RWPE1 (cell line): ENCODE results near the gene CD81.

Source experiments
- CTCF ChIA-PET: fragments of 350-600 bp; sonication (Branson Sonifier 250); formaldehyde crosslinking; extraction: SDS; loops from one replicate; lab custom pipeline; 2021; lab: Yijun Ruan, JAX
- POLR2A ChIA-PET: fragments of 400-600 bp; formaldehyde crosslinking; extraction: SDS; loops from one replicate; lab custom pipeline; 2020; ENCODE audit warnings: antibody characterized with exemption; ENCODE audit not compliant: low non-redundant PET; lab: Yijun Ruan, JAX
- DNase-seq: peaks from one replicate; pipeline ENCODE4 v3.0.0; 2012; ENCODE audit warnings: low spot score
- H3K27ac ChIP-seq: fragments of 450-650 bp; 2 replicates; pipeline ENCODE4 v1.5.1; 2017
- CTCF ChIP-seq: fragments of 450-650 bp; conservative IDR thresholded peaks from 2 replicates; pipeline ENCODE4 v1.5.1; 2017; ENCODE audit warnings: low read depth, mild to moderate bottlenecking

Gene CD81

GRCh38 chr11:2433106-2433925, 56.2 kb downstream of the CD81 start:
- CTCF ChIA-PET, result no interaction called here
- no peak for TF ChIP-seq CTCF

GRCh38 chr11:2434008-2434407, 56.9 kb downstream of the CD81 start:
- DNase-seq, result no peak
- ChIA-PET POLR2A (no interaction called here), CTCF (no interaction called here)
- H3K27ac ChIP-seq, result no peak overlapping the region
- no peak for TF ChIP-seq CTCF

More at GRCh38 chr11:2433106-2433925, 56.2 kb downstream of the CD81 start:
- POLR2A ChIA-PET, result no interaction called here
- H3K27ac ChIP-seq, result no peak overlapping the region
- DNase-seq, result no peak

- ChIA-PET POLR2A (no interaction called here), CTCF (no interaction called here)
- DNase-seq, result no peak
- no peak for TF ChIP-seq CTCF
- H3K27ac ChIP-seq, result no peak overlapping the region
These were observed 57.6 kb downstream of the CD81 start for GRCh38 chr11:2434506-2435255.

GRCh38 chr11:2435288-2436012, 58.3 kb downstream of the CD81 start:
- ChIA-PET POLR2A (no interaction called here), CTCF (no interaction called here)
- no peak for TF ChIP-seq CTCF
- H3K27ac ChIP-seq, result no peak overlapping the region
- no peak for DNase-seq

GRCh38 chr11:2436013-2436520, 59.0 kb downstream of the CD81 start:
- DNase-seq, result no peak
- no peak overlapping the region for H3K27ac ChIP-seq
- TF ChIP-seq CTCF, result no peak
- CTCF ChIA-PET, result interaction anchor here (1.2 kb wide), 1 partner anchor 96 kb away, joined by 5 read pairs; no protein-coding TSS in a partner anchor
- POLR2A ChIA-PET, result no interaction called here

- DNase-seq, result no peak
- no peak overlapping the region for H3K27ac ChIP-seq
- ChIA-PET POLR2A (no interaction called here), CTCF (interaction anchor here (1.2 kb wide), 1 partner anchor 95 kb away, joined by 5 read pairs; no protein-coding TSS in a partner anchor)
- TF ChIP-seq CTCF, result no peak
These were observed 59.5 kb downstream of the CD81 start for GRCh38 chr11:2436521-2437031.
